Measurements from ENCODE around the gene TFF2.

TFF2 gene

DNA sequence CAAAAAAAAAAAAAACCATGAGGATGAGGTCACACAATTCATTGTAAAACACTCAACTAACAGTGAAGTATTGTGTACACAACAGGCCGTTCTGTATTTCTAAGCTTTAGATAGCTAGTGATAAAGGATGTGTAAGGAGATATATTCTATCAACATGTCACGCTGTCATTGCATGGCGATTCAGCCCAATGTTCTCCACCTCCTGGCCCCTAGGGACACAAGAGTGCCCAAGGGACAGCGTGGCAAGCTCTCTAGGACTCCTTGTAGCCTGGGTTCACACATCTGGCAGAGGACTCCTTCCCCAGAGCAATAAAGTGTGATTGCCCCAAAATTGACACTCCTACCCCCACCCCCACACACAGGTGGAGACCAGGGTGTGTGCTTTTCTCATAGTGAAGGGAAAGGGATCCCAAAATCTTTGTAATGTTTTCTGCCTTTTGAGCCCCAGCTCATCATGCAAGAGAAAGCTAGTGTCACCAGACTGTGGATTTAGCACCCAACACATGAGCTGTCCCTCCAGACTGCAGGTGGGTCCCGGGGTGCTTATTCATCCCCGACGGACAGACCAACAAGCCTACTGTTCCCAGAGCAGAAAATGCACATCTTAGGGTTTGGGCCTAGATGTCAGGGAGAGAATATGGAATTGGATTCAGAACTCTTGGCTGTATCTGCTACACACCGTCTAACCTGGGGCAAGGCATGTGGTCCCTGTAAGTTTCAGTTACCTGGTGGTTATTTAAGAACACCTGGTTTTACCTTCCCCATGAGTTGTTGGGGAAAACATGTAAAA lies 33.6 kb upstream of the TFF2 start:
- DNase-seq (ENCODE audit: low spot score), result no peak

- DNase-seq (ENCODE audit: low spot score), result no peak
These were observed 32.5 kb upstream of the TFF2 start for GRCh38 chr21:42383331-42383730.

DNA sequence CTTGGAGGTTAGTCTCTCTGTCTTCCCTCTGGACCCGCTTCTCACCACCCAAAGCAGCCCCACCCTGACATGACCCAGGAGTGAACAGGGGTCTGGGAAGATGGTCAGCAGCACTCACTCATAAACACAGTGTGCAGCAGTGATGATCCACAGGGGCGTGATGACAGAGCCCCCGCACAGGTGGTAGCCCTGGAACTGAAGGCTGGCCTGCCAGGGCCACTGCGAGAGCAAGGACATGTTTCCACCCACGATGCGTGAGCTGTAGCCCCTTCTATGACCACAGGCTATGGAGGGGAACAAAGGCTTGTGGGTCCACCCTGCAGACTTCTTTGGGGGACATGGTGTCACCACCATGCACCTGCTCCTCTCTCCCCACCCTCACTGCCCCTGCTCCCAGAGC lies 32.1 kb upstream of the TFF2 start:
- no peak for DNase-seq (ENCODE audit: low spot score)

GRCh38 chr21:42381347-42381984 lies 30.7 kb upstream of the TFF2 start:
- DNase-seq (ENCODE audit: low spot score), result peak; percentile 79

- no peak for DNase-seq (ENCODE audit: low spot score)
These were observed 28.8 kb upstream of the TFF2 start for GRCh38 chr21:42379426-42380215.

- DNase-seq (ENCODE audit: low spot score), result no peak
These were observed 27.6 kb upstream of the TFF2 start for GRCh38 chr21:42378418-42378817.

DNA sequence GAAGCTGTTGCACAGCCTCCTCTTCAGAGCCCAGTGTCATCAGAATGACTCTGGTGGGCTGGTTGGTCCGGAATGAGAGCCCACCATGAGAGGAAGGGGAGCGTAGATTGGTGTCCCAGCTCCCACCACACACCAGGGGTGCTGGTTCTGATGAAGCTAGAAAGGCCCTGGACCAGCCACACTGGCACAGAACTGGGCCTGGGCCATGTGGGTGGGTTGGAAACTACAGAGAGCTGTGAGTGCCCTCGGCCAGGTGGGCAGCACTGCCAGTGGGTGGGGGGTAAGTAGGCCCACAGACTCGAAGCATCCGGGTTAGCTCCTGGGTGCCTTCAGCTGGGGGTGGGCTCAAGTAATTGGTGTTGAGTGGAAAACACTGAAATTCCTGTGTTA lies 27.2 kb upstream of the TFF2 start:
- DNase-seq (ENCODE audit: low spot score), result no peak

GRCh38 chr21:42377211-42377950 lies 26.6 kb upstream of the TFF2 start:
- DNase-seq (ENCODE audit: low spot score), result no peak

DNA sequence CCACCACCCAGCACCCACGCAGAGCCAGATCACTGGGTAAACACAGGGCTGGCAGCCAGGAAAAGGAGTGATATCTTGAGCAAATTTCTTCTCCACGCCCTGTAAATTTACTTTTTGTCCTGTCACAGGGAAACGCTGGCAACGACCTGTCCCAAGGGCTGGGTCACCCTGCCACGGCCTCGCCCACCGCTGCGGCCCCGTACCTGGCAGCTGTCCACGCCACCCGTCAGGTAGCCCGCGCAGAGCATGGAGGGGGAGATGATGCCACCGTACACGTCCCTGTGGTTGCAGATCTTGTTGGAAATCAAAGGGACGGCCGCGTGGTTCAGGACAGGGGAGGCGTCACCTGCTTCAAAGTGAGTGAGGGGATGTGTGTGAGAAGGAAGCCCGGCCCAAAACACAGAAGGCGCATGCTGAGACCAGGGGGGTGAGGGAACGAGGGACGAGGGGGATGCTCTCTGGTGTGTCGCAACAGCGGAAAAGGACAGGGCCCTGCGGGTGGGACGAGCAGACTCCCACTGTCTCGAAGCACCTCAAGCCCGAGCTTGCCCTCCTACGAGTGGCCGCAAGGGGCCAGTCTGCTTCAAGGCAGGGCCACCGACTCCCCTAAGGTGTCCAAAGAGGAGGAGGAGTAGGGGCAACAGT lies 25.7 kb upstream of the TFF2 start:
- DNase-seq (ENCODE audit: low spot score), result no peak

- no peak for DNase-seq (ENCODE audit: low spot score)
These were observed 25.2 kb upstream of the TFF2 start for GRCh38 chr21:42375966-42376337.

DNA sequence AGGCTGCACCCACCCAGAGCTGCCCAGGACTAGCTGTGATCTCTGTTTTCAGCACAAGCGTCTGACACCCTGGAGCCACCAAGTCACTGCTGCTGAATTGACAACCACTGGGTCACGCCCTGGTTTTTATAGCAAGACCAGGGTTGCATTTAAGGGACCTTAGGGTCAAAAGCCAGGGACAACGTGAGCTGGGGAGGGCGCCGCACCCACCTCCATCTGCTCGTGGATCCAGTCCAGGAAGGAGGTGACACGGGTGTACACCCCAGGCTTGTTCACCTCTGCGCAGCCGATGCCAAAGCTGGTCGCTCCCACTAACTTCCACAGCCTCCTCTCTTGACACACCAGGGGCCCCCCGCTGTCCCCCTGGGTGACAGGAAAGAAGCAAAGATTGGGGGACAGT lies 24.7 kb upstream of the TFF2 start:
- no peak for DNase-seq (ENCODE audit: low spot score)

DNA sequence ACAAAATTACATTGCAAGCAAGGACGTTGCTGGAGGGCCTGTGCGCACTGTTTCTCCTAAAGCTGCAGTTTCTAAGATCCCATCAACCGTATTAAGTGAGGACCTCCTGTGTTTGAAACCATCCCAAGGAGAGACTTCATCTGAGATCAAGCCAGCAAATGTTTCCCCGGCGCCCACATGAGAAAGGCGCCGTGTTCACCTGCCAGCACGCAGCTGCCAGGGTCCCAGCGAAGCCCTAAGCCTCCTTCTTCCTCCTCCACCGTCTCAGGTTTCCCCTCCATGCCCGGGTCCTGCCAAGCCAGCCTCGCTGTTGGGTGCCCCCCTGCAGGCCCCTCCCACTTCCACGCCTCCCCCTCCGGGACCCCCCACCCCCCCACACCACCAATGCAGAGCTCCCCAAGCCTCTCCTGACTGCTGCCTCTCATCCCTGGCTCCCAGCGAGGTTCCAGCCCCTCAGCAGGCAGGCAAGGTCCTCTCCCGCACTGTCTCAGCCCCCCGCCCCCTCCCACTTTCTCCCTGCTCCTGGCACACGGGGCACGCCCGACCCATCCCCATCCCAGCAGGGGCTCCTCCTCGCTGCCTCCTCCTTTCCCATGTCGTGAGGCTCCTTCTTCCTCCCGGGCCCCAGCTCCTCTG lies 24.2 kb upstream of the TFF2 start:
- DNase-seq (ENCODE audit: low spot score), result no peak

- no peak for DNase-seq (ENCODE audit: low spot score)
These were observed 23.7 kb upstream of the TFF2 start for GRCh38 chr21:42374457-42374856.

DNA sequence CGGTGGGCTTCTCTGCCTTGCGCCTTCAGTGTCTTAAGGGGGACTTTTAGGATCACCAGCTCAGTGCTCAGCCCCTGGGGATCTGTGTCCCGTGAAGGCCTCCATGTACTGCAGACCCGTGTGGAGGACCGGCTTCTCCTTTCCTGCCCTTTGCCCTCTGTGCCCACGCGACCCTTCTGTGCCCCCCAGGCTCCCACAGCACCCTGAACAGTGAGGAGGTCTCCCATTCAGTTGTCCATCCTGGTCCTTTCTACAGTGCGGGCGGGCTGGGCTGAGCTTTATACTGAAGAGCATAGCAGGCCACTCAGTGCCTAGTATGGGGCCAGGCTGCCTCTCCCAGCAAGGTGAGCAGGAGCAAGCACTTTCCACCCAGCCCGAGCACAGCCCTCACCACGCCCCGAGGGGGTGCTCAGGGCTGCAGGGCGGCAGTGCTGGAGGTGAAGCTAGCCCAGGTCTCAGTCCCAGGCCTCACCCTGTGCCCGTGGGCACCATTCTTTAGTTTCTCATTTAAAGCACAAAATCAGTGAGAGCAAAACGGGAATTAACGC lies 23.2 kb upstream of the TFF2 start:
- DNase-seq (ENCODE audit: low spot score), result no peak

GRCh38 chr21:42373196-42373907 lies 22.6 kb upstream of the TFF2 start:
- DNase-seq (ENCODE audit: low spot score), result no peak

GRCh38 chr21:42370894-42371654 lies 20.3 kb upstream of the TFF2 start:
- no peak for DNase-seq (ENCODE audit: low spot score)

DNA sequence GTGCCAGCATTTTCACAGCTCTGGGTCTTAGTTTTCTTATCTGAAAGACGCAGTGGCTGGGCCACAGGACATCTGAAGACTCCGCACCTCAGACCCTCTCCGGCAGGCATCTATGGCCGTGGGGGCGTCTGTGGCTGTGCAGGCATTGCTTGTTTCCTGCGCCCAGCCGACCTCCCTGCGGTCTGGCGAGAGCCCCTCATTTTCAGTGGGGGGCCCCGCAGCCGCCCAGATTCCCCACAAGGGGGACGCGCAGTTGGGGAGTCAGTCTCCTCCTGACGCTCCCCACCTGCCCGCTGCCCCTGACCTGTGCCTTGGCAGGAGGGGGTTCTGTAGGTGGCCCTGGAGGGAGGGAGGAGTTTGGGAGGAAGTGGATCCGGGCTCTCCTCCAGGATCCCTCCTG lies 19.0 kb upstream of the TFF2 start:
- DNase-seq (ENCODE audit: low spot score), result no peak

GRCh38 chr21:42367367-42368165 lies 16.8 kb upstream of the TFF2 start:
- no peak for DNase-seq (ENCODE audit: low spot score)

Measured in SW480 (cell line).